Skeletal muscle tissue (tissue), 4 donors: ENCODE data around the gene ZNRD2. TPM values are rescaled to one million over a fixed set of nuclear protein-coding genes. Genes with fewer than 3 reads are reported as not detected.
A peak's percentile ranks its signal among the peaks of the same experiment; 100 is the strongest.

Source experiments
- H3K27ac ChIP-seq: one replicate; pipeline ENCODE4 v1.7.0; 2013; ENCODE audit warnings: mild to moderate bottlenecking, low read depth, low read length, inconsistent platforms
- H3K27me3 ChIP-seq, 3 donors: one replicate each; pipeline ENCODE4 v1.7.0; 2013; ENCODE audit warnings: low read length in 3 of 3; ENCODE audit not compliant: control insufficient read depth in 3 of 3, insufficient read depth in 3 of 3
- H3K36me3 ChIP-seq, 3 donors: one replicate each; pipeline ENCODE4 v1.7.0; 2013; ENCODE audit warnings: low read length in 3 of 3; ENCODE audit not compliant: control insufficient read depth in 3 of 3, insufficient read depth in 3 of 3
- H3K4me1 ChIP-seq, 3 donors: one replicate each; pipeline ENCODE4 v1.7.0; 2013; ENCODE audit warnings: low read length in 3 of 3, mild to moderate bottlenecking in 3 of 3; ENCODE audit not compliant: control insufficient read depth in 3 of 3, insufficient read depth in 3 of 3
- H3K4me3 ChIP-seq, 3 donors: one replicate each; pipeline ENCODE4 v1.7.0; 2013; ENCODE audit warnings: low read length in 3 of 3
- H3K9ac ChIP-seq, 3 donors: one replicate each; pipeline ENCODE4 v1.7.0; 2013; ENCODE audit warnings: low read length in 3 of 3, mild to moderate bottlenecking in 3 of 3, moderate library complexity in 2 of 3, low read depth in 1 of 3
- H3K9me3 ChIP-seq, 3 donors: one replicate each; pipeline ENCODE4 v1.7.0; 2013; ENCODE audit warnings: low read length in 3 of 3; ENCODE audit not compliant: control insufficient read depth in 3 of 3
- total RNA-seq: library from RNA; depleted of rRNA; stranded (reverse); fragments of >200 nt; gene quantifications from one replicate; pipeline ENCODE4 v1.2.3, GENCODE V29; 2014
- donor health status: Osteomylitis.

The ZNRD2 gene
- total RNA-seq, 1 donor from 2014 or later, result 23.0 TPM

- Histone ChIP-seq H3K4me1 (peaks cover 11 to 25% (median 20%) of the 10 kb centered on the region in 3 donors), H3K36me3 (peaks cover 31 to 38% (median 37%) of the 10 kb centered on the region in 3 donors), H3K27me3 (no peaks in the 10 kb centered on the region), H3K9me3 (no peaks in the 10 kb centered on the region), H3K27ac (no peak overlapping the region), H3K4me3 (no peak overlapping the region), H3K9ac (no peak overlapping the region)
Observed at GRCh38 chr11:65538232-65538914, 31.9 kb upstream of the ZNRD2 start.

DNA sequence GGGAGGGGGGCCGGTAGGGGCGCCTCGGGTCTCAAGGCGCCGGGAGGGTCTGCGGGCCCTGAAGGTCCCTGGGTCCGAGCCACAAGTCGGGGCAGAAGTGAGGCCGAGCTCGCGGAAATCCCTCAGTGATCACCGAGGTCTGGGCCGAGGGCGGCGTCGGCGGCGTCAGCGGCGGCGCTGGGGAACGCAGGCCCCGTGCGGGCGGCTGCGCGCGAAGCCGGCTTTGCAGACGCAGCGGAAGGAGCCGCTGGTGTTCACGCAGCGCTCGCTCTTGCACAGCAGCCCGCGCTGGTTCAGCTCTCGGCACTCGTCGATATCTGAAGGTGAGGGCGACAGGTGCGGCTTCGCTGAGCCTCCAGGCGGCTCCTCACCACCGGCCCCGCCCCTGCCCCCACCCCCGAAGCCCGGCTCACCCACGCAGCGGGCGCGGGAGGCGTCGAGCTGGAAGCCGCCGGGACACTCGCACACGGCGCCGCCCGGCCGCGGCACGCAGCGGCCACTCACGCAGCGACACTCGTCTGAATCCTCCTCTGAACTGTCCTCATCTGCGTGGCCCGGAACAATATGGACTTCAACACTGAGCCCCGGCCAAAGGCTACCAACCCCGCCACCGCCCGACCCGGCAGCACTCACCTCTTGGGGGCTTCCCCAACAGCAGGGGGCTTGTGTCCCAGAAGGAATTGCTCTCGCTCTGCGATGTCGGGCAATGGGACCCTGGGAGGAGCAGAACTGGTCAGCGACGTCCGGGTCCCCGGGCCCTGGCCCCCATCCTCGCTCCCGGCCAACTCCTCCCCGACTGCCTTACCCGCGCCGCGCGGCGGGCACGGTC lies 31.1 kb upstream of the ZNRD2 start:
- H3K9me3 ChIP-seq, result no peaks in the 10 kb centered on the region
- peaks cover 30 to 37% (median 36%) of the 10 kb centered on the region in 3 donors for H3K36me3 ChIP-seq
- no peaks in the 10 kb centered on the region for H3K27me3 ChIP-seq
- peaks cover 11 to 25% (median 20%) of the 10 kb centered on the region in 3 donors for H3K4me1 ChIP-seq
- no peak overlapping the region for H3K4me3 ChIP-seq
- H3K9ac ChIP-seq, result peak overlapping the region in 1 of 3 donors; percentile 74
- H3K27ac ChIP-seq, result no peak overlapping the region

GRCh38 chr11:65539744-65540289 lies 30.5 kb upstream of the ZNRD2 start:
- Histone ChIP-seq H3K9me3 (no peaks in the 10 kb centered on the region), H3K4me1 (peaks cover 11 to 25% (median 20%) of the 10 kb centered on the region in 3 donors), H3K9ac (peak overlapping the region; percentile 56 to 74 (median 57)), H3K27ac (peak overlapping the region; percentile 69), H3K4me3 (peak overlapping the region in 2 of 3 donors; percentile 84 to 88), H3K27me3 (no peaks in the 10 kb centered on the region), H3K36me3 (peaks cover 31 to 41% (median 37%) of the 10 kb centered on the region in 3 donors)

DNA sequence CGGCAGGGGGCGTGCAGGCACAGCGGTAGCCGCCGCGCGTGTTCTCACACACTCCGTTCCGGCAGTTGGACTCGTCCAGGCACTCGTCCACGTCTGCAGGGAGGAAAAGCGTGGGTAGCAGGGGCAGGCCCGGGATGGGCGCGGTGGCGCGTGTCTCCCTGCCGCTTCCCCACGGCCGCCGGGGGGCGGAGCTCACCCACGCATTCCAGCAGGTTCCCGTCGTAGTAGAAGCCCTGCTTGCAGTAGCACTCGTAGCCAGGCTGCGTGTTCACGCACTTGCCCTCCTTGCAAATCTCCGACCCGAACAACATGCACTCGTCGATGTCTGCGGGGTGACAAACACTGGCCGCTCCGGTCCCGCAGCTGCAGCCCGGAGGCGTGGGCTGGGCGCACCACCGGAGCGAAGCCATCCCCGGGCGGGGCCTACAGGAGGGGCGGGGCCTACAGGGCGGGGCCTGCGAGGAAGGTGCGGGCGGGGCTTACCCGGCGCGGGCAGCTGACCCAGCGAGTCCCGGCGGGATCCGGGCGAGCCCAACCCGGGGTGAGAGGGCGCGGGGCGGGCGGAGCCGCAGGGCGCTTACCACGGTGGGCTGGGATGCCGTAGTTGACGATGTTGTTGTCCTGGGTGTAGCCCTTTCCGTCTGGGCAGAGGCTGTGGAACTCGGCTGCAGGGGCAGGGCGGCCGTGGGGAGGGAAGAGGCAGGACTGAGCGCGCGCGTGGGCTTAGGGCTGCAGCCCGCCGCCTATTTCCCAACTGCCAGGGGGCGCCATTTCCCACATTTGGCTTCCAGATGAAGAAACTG lies 29.8 kb upstream of the ZNRD2 start:
- no peaks in the 10 kb centered on the region for H3K9me3 ChIP-seq
- peak overlapping the region; percentile 69 for H3K27ac ChIP-seq
- H3K9ac ChIP-seq, result peak overlapping the region; percentile 60 to 85 (median 68)
- H3K4me1 ChIP-seq, result peaks cover 11 to 25% (median 20%) of the 10 kb centered on the region in 3 donors
- peak overlapping the region; percentile 82 to 88 (median 84) for H3K4me3 ChIP-seq
- no peaks in the 10 kb centered on the region for H3K27me3 ChIP-seq
- H3K36me3 ChIP-seq, result peaks cover 26 to 37% (median 36%) of the 10 kb centered on the region in 3 donors

GRCh38 chr11:65541093-65541982 lies 28.9 kb upstream of the ZNRD2 start:
- Histone ChIP-seq H3K36me3 (peaks cover 18 to 32% (median 29%) of the 10 kb centered on the region in 3 donors), H3K4me1 (peaks cover 11 to 25% (median 20%) of the 10 kb centered on the region in 3 donors), H3K9me3 (no peaks in the 10 kb centered on the region), H3K4me3 (peak overlapping the region; percentile 82 to 88 (median 84)), H3K27ac (peak overlapping the region; percentile 69), H3K9ac (peak overlapping the region; percentile 60 to 85 (median 68)), H3K27me3 (no peaks in the 10 kb centered on the region)

GRCh38 chr11:65542738-65543390 lies 27.4 kb upstream of the ZNRD2 start:
- Histone ChIP-seq H3K36me3 (peaks cover 17 to 29% (median 26%) of the 10 kb centered on the region in 3 donors), H3K27me3 (no peaks in the 10 kb centered on the region), H3K9me3 (no peaks in the 10 kb centered on the region), H3K4me3 (no peak overlapping the region), H3K9ac (no peak overlapping the region), H3K27ac (no peak overlapping the region), H3K4me1 (peaks cover 11 to 25% (median 20%) of the 10 kb centered on the region in 3 donors)

GRCh38 chr11:65545853-65546216 lies 24.4 kb upstream of the ZNRD2 start:
- Histone ChIP-seq H3K4me3 (no peak overlapping the region), H3K9me3 (no peaks in the 10 kb centered on the region), H3K27me3 (no peaks in the 10 kb centered on the region), H3K9ac (no peak overlapping the region), H3K36me3 (peaks cover 24 to 36% (median 24%) of the 10 kb centered on the region in 3 donors), H3K4me1 (peaks cover 11 to 12% (median 11%) of the 10 kb centered on the region in 3 donors), H3K27ac (no peak overlapping the region)

DNA sequence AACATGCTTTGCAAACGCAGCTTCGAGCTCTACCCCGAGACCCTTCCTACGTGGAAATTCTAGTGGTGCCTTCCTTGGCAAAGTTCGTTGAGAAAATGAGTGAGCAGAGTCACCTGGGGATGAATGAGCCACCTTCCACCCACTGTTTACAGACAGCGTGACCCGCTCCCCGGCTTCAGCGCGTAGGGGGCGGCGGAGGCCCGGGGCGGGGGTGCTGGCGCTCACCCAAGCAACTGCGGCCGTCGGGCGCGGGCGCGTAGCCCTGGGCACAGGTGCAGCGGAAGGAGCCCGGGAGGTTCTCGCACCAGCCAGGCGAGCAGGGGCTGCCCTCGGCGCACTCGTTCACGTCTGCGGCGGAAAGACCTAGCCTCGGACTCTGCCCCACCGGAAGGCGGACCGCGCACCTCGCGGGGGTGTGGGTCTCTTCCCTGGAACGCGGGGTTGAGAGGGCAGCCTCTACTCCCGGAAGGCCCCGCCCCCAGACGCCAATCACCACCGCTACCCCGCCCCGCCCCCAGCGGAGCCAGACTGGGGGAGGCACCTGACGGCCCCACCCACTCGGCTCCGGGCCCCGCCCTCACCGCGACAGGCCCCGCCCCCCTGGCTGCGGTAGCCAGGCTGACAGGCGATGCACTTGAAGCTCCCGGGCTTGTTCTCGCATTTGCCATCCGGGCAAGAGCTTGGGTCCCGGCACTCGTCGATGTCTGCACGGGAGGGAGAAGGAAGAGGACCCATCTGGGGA lies 23.9 kb upstream of the ZNRD2 start:
- H3K9ac ChIP-seq, result no peak overlapping the region

More for the DNA sequence above, 23.9 kb upstream of the ZNRD2 start:
- Histone ChIP-seq H3K27ac (no peak overlapping the region), H3K4me1 (peaks cover 6 to 7% (median 6%) of the 10 kb centered on the region in 3 donors), H3K36me3 (peaks cover 24 to 42% (median 29%) of the 10 kb centered on the region in 3 donors), H3K4me3 (no peak overlapping the region), H3K27me3 (no peaks in the 10 kb centered on the region), H3K9me3 (no peaks in the 10 kb centered on the region)
